SK-N-SH (cell line): ENCODE data around the gene PLCH1. TPM values are rescaled to one million over a fixed set of nuclear protein-coding genes. Genes with fewer than 3 reads are reported as not detected.

Experiments
- CTCF ChIA-PET: fragments of 300-600, 350-600 bp; formaldehyde crosslinking; extraction: SDS; loops from one replicate; lab custom pipeline; 2021; lab: Yijun Ruan, JAX
- POLR2A ChIA-PET: fragments of 350-600 bp; sonication (Branson Sonifier 250); formaldehyde crosslinking; extraction: SDS; loops from one replicate; lab custom pipeline; 2020; ENCODE audit warnings: antibody characterized with exemption, inconsistent platforms; lab: Yijun Ruan, JAX
- DNase-seq: peaks from one replicate; pipeline ENCODE4 v3.0.0; 2012
- H2AFZ ChIP-seq: fragments of 200-600 bp; sonication (generic); 2 replicates; pipeline ENCODE4 v1.8.1; 2016; ENCODE audit warnings: antibody characterized with exemption, mild to moderate bottlenecking, low read depth
- H3F3A ChIP-seq: fragments of 200-600 bp; sonication (generic); replicated peaks from 2 replicates; pipeline ENCODE3; 2016; ENCODE audit warnings: antibody characterized with exemption, mild to moderate bottlenecking; ENCODE audit not compliant: insufficient read depth
- H3K27ac ChIP-seq, 2 experiments: fragments of 200-500 bp in 1 of 2; fragments of 200-600 bp in 1 of 2; sonication (Bioruptor generic) in 1 of 2; sonication (generic), shearing (Covaris generic) in 1 of 2; 2 replicates each; pipeline versions ENCODE4 v1.5.1 to v1.6.1; 2014 to 2016; ENCODE audit warnings: low read depth in 2 of 2, inconsistent platforms in 1 of 2, low read length in 1 of 2, mild to moderate bottlenecking in 1 of 2, mixed read lengths in 1 of 2
- H3K27me3 ChIP-seq: fragments of 200-600 bp; sonication (generic), shearing (Covaris generic); 2 replicates; pipeline ENCODE4 v1.6.1; 2016; ENCODE audit warnings: mixed run types; ENCODE audit not compliant: insufficient read depth
- H3K36me3 ChIP-seq, 2 experiments: fragments of 200-500 bp in 1 of 2; fragments of 200-600 bp in 1 of 2; sonication (Bioruptor generic) in 1 of 2; sonication (generic) in 1 of 2; replicated peaks in 1 of 2; 2 replicates each; pipeline versions ENCODE3 to v1.5.1; 2014 to 2016; ENCODE audit warnings: low read length in 1 of 2, mild to moderate bottlenecking in 1 of 2; ENCODE audit not compliant: insufficient read depth in 2 of 2, control insufficient read depth in 1 of 2
- H3K4me1 ChIP-seq, 2 experiments: fragments of 200-500 bp in 1 of 2; fragments of 200-600 bp in 1 of 2; sonication (Bioruptor generic) in 1 of 2; sonication (generic), shearing (Covaris generic) in 1 of 2; 2 replicates each; pipeline versions ENCODE4 v1.5.1 to v1.6.1; 2014 to 2016; ENCODE audit warnings: low read depth in 1 of 2, low read length in 1 of 2, mixed run types in 1 of 2; ENCODE audit not compliant: insufficient read depth in 2 of 2, control insufficient read depth in 1 of 2
- H3K4me2 ChIP-seq: fragments of 200-600 bp; sonication (generic), shearing (Covaris generic); 2 replicates; pipeline ENCODE4 v1.6.1; 2017; ENCODE audit warnings: mixed run types
- H3K4me3 ChIP-seq, 2 experiments: fragments of 200-500 bp in 1 of 2; fragments of 200-600 bp in 1 of 2; sonication (Bioruptor generic) in 1 of 2; sonication (generic), shearing (Covaris generic) in 1 of 2; 2 replicates each; pipeline versions ENCODE4 v1.5.1 to v1.8.1; 2014 to 2016; ENCODE audit warnings: low read depth in 2 of 2, inconsistent platforms in 1 of 2, low read length in 1 of 2, mild to moderate bottlenecking in 1 of 2, mixed read lengths in 1 of 2, moderate library complexity in 1 of 2
- H3K79me2 ChIP-seq: fragments of 200-600 bp; sonication (generic); 2 replicates; pipeline ENCODE4 v1.8.1; 2017; ENCODE audit warnings: mild to moderate bottlenecking; ENCODE audit not compliant: insufficient read depth
- H3K9ac ChIP-seq: fragments of 200-600 bp; sonication (generic); 2 replicates; pipeline ENCODE4 v1.6.1; 2017; ENCODE audit warnings: mixed run types
- H3K9me2 ChIP-seq: fragments of 200-600 bp; sonication (generic); 2 replicates; pipeline ENCODE4 v1.6.1; 2017; ENCODE audit warnings: mixed run types
- H3K9me3 ChIP-seq: fragments of 200-600 bp; sonication (generic); 2 replicates; pipeline ENCODE4 v1.6.1; 2017; ENCODE audit warnings: mixed run types, mild to moderate bottlenecking, moderate library complexity
- H4K20me1 ChIP-seq: fragments of 200-600 bp; sonication (generic); 2 replicates; pipeline ENCODE4 v1.6.1; 2017; ENCODE audit warnings: mild to moderate bottlenecking, mixed run types; ENCODE audit not compliant: insufficient read depth
- CHD2 ChIP-seq: fragments of 150-350 bp; IDR thresholded peaks from 2 replicates; pipeline ENCODE4 v1.6.1; 2018; ENCODE audit warnings: low read length; ENCODE audit not compliant: partially characterized antibody
- EZH2phosphoT487 ChIP-seq: fragments of 200-600 bp; sonication (generic); IDR thresholded peaks from 2 replicates; pipeline ENCODE4 v1.6.1; 2017; ENCODE audit warnings: low read depth, mixed run types, mild to moderate bottlenecking, antibody characterized with exemption, moderate library complexity, borderline replicate concordance
- FOXJ3 ChIP-seq: sonication (generic); formaldehyde crosslinking; IDR thresholded peaks from 2 replicates; pipeline ENCODE4 v1.5.1; 2020; ENCODE audit warnings: mild to moderate bottlenecking, missing genetic modification reagents
- FOXM1 ChIP-seq: IDR thresholded peaks from 2 replicates; pipeline ENCODE4 v1.4.0; 2012; ENCODE audit warnings: low read depth, mild to moderate bottlenecking
- MEF2A ChIP-seq: IDR thresholded peaks from 2 replicates; pipeline ENCODE4 v1.4.0; 2012; ENCODE audit warnings: low read depth, borderline replicate concordance
- NFIC ChIP-seq: IDR thresholded peaks from 2 replicates; pipeline ENCODE4 v1.4.0; 2012; ENCODE audit warnings: borderline replicate concordance
- RFX5 ChIP-seq: IDR thresholded peaks from 2 replicates; pipeline ENCODE4 v1.6.1; 2012; ENCODE audit warnings: mild to moderate bottlenecking, improper control_type of control experiment, low read length
- RXRA ChIP-seq: IDR thresholded peaks from 2 replicates; pipeline ENCODE4 v1.4.0; 2012; ENCODE audit warnings: low read depth, mild to moderate bottlenecking, borderline replicate concordance
- TEAD4 ChIP-seq: IDR thresholded peaks from 2 replicates; pipeline ENCODE4 v1.4.0; 2012; ENCODE audit warnings: mild to moderate bottlenecking, borderline replicate concordance; ENCODE audit not compliant: insufficient read depth
- YY1 ChIP-seq: IDR thresholded peaks from 2 replicates; pipeline ENCODE4 v1.4.0; 2012; ENCODE audit warnings: low read depth, mild to moderate bottlenecking
- WGBS: methylation state at CpG from one replicate; pipeline ENCODE4 v1.1.6; 2017; ENCODE audit warnings: low lambda C conversion rate; 5-methylcytosine and 5-hydroxymethylcytosine counted together
- polyA plus RNA-seq, 3 experiments: library from polyadenylated mRNA; depleted of rRNA; stranded (reverse); fragments of >200 nt; gene quantifications; 2 replicates each; pipeline ENCODE4 v1.2.3, GENCODE V29; 2012
- TF ChIP-seq, protein P1 (sequence below): fragments of 200-600 bp; sonication (generic); IDR thresholded peaks from 2 replicates; pipeline ENCODE4 v1.6.1; 2017; ENCODE audit warnings: antibody characterized with exemption, mild to moderate bottlenecking, moderate library complexity
- TF ChIP-seq, protein P2 (sequence below): IDR thresholded peaks from 2 replicates; pipeline ENCODE4 v1.6.1; 2012; ENCODE audit warnings: mild to moderate bottlenecking, low read depth, low read length, moderate library complexity
- TF ChIP-seq, protein P3 (sequence below): IDR thresholded peaks from 2 replicates; pipeline ENCODE4; 2012
- TF ChIP-seq, protein P4 (sequence below): IDR thresholded peaks from 2 replicates; pipeline ENCODE4 v1.4.0; 2012; ENCODE audit warnings: low read depth, borderline replicate concordance
- TF ChIP-seq, protein P5 (sequence below): IDR thresholded peaks from 2 replicates; pipeline ENCODE4 v1.4.0; 2012; ENCODE audit warnings: low read depth, borderline replicate concordance

The PLCH1 gene
- polyA plus RNA-seq, 1 of the 3 experiments (the other 2 are of a cell fraction): 0.26 TPM

DNA sequence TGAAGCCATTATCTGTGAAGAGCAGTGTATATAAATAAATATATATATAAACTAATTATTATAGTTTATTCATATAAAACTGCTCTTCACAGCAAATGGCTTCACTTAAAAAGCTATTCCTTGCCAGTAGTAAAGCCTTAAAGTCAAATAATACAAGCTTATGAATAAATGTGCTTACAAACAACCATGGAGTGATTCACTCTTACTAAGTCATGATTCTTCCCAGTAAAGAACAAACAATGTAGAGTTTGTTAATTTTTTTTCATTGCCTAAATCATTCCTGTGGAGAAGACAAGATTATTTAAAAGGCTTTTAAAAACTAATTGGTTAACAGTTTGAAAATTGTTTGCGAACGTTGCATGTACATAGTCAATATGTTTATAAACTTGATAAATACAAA lies 140.7 kb downstream of the PLCH1 start:
- Histone ChIP-seq H3K4me3 (no peak overlapping the region), H3F3A (no peaks in the 10 kb centered on the region)
- TF ChIP-seq MEF2A (no peak), YY1 (no peak), EZH2phosphoT487 (no peak), CHD2 (no peak), RFX5 (no peak), NFIC (no peak), RXRA (no peak), TEAD4 (no peak), FOXJ3 (no peak), FOXM1 (no peak)
- TF ChIP-seq, protein P1, sequence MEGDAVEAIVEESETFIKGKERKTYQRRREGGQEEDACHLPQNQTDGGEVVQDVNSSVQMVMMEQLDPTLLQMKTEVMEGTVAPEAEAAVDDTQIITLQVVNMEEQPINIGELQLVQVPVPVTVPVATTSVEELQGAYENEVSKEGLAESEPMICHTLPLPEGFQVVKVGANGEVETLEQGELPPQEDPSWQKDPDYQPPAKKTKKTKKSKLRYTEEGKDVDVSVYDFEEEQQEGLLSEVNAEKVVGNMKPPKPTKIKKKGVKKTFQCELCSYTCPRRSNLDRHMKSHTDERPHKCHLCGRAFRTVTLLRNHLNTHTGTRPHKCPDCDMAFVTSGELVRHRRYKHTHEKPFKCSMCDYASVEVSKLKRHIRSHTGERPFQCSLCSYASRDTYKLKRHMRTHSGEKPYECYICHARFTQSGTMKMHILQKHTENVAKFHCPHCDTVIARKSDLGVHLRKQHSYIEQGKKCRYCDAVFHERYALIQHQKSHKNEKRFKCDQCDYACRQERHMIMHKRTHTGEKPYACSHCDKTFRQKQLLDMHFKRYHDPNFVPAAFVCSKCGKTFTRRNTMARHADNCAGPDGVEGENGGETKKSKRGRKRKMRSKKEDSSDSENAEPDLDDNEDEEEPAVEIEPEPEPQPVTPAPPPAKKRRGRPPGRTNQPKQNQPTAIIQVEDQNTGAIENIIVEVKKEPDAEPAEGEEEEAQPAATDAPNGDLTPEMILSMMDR: no peak
- TF ChIP-seq, protein P2, sequence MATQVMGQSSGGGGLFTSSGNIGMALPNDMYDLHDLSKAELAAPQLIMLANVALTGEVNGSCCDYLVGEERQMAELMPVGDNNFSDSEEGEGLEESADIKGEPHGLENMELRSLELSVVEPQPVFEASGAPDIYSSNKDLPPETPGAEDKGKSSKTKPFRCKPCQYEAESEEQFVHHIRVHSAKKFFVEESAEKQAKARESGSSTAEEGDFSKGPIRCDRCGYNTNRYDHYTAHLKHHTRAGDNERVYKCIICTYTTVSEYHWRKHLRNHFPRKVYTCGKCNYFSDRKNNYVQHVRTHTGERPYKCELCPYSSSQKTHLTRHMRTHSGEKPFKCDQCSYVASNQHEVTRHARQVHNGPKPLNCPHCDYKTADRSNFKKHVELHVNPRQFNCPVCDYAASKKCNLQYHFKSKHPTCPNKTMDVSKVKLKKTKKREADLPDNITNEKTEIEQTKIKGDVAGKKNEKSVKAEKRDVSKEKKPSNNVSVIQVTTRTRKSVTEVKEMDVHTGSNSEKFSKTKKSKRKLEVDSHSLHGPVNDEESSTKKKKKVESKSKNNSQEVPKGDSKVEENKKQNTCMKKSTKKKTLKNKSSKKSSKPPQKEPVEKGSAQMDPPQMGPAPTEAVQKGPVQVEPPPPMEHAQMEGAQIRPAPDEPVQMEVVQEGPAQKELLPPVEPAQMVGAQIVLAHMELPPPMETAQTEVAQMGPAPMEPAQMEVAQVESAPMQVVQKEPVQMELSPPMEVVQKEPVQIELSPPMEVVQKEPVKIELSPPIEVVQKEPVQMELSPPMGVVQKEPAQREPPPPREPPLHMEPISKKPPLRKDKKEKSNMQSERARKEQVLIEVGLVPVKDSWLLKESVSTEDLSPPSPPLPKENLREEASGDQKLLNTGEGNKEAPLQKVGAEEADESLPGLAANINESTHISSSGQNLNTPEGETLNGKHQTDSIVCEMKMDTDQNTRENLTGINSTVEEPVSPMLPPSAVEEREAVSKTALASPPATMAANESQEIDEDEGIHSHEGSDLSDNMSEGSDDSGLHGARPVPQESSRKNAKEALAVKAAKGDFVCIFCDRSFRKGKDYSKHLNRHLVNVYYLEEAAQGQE: no peak
- TF ChIP-seq, protein P3, sequence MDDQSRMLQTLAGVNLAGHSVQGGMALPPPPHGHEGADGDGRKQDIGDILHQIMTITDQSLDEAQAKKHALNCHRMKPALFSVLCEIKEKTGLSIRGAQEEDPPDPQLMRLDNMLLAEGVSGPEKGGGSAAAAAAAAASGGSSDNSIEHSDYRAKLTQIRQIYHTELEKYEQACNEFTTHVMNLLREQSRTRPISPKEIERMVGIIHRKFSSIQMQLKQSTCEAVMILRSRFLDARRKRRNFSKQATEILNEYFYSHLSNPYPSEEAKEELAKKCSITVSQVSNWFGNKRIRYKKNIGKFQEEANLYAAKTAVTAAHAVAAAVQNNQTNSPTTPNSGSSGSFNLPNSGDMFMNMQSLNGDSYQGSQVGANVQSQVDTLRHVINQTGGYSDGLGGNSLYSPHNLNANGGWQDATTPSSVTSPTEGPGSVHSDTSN: no peak
- TF ChIP-seq, protein P4, sequence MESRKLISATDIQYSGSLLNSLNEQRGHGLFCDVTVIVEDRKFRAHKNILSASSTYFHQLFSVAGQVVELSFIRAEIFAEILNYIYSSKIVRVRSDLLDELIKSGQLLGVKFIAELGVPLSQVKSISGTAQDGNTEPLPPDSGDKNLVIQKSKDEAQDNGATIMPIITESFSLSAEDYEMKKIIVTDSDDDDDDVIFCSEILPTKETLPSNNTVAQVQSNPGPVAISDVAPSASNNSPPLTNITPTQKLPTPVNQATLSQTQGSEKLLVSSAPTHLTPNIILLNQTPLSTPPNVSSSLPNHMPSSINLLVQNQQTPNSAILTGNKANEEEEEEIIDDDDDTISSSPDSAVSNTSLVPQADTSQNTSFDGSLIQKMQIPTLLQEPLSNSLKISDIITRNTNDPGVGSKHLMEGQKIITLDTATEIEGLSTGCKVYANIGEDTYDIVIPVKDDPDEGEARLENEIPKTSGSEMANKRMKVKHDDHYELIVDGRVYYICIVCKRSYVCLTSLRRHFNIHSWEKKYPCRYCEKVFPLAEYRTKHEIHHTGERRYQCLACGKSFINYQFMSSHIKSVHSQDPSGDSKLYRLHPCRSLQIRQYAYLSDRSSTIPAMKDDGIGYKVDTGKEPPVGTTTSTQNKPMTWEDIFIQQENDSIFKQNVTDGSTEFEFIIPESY: no peak
- TF ChIP-seq, protein P5, sequence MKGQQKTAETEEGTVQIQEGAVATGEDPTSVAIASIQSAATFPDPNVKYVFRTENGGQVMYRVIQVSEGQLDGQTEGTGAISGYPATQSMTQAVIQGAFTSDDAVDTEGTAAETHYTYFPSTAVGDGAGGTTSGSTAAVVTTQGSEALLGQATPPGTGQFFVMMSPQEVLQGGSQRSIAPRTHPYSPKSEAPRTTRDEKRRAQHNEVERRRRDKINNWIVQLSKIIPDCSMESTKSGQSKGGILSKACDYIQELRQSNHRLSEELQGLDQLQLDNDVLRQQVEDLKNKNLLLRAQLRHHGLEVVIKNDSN: no peak
- TF ChIP-seq, all 33 proteins: peak for 0
- ChIA-PET CTCF (no interaction called here), POLR2A (no interaction called here)
- H3K9ac ChIP-seq: no peak overlapping the region
- no peak overlapping the region for H3K4me2 ChIP-seq
- H2AFZ ChIP-seq: no peak overlapping the region
- no peaks in the 10 kb centered on the region for H4K20me1 ChIP-seq
- peaks cover 0 to 6% of the 10 kb centered on the region in 2 experiments; a peak in 1 of 4 replicates for H3K4me1 ChIP-seq
- H3K9me2 ChIP-seq: no peaks in the 10 kb centered on the region
- no peaks in the 10 kb centered on the region for H3K27me3 ChIP-seq
- no peak for DNase-seq
- no peaks in the 10 kb centered on the region for H3K36me3 ChIP-seq
- no peaks in the 10 kb centered on the region for H3K9me3 ChIP-seq
- H3K27ac ChIP-seq: no peak overlapping the region
- WGBS: 70% methylated on average over 2 of the region's 2 CpGs
- H3K79me2 ChIP-seq: no peaks in the 10 kb centered on the region
